Activated naive CD4-positive, alpha-beta T cell treated with anti-CD3 and anti-CD28 coated beads, Interleukin-2, amount 50 U/mL, for 72 hours (primary cell): ENCODE data around the gene FHAD1. TPM values are rescaled to one million over a fixed set of nuclear protein-coding genes. Genes with fewer than 3 reads are reported as not detected.
"Not testable (repeated sequence)": the region's sequence is repeated elsewhere in the genome, so short reads cannot be mapped to it uniquely, and the experiment has no call there.

Experiments
- ATAC-seq, 2 donors: fragments of 150-1000 bp; cut with Tn5 transposase; 2 replicates each; pipeline ENCODE4 v1.10.0; 2021; ENCODE audit warnings: mild to moderate bottlenecking in 2 of 2, moderate library complexity in 2 of 2
- DNase-seq, 2 donors: peaks; one replicate each; pipeline ENCODE4 v3.0.0; 2021 to 2022; ENCODE audit warnings: low spot score in 2 of 2
- H3K27ac Mint-ChIP-seq, 2 donors: one replicate each; pipeline ENCODE4 v1.8.0; 2022; ENCODE audit warnings: mild to moderate bottlenecking in 2 of 2, mixed read lengths in 2 of 2
- H3K36me3 Mint-ChIP-seq, 2 donors: one replicate each; pipeline ENCODE4 v1.8.0; 2022; ENCODE audit warnings: mixed read lengths in 2 of 2
- H3K9me3 Mint-ChIP-seq, 2 donors: one replicate each; pipeline ENCODE4 v1.8.0; 2022; ENCODE audit warnings: mixed read lengths in 2 of 2
- total RNA-seq, 2 donors: library from RNA; stranded (reverse); gene quantifications; one replicate each; pipeline ENCODE4 v1.2.3, GENCODE V29; 2022

The FHAD1 gene
- total RNA-seq, 2 donors from 2014 or later: 0.27 TPM; not detected in 1

DNA sequence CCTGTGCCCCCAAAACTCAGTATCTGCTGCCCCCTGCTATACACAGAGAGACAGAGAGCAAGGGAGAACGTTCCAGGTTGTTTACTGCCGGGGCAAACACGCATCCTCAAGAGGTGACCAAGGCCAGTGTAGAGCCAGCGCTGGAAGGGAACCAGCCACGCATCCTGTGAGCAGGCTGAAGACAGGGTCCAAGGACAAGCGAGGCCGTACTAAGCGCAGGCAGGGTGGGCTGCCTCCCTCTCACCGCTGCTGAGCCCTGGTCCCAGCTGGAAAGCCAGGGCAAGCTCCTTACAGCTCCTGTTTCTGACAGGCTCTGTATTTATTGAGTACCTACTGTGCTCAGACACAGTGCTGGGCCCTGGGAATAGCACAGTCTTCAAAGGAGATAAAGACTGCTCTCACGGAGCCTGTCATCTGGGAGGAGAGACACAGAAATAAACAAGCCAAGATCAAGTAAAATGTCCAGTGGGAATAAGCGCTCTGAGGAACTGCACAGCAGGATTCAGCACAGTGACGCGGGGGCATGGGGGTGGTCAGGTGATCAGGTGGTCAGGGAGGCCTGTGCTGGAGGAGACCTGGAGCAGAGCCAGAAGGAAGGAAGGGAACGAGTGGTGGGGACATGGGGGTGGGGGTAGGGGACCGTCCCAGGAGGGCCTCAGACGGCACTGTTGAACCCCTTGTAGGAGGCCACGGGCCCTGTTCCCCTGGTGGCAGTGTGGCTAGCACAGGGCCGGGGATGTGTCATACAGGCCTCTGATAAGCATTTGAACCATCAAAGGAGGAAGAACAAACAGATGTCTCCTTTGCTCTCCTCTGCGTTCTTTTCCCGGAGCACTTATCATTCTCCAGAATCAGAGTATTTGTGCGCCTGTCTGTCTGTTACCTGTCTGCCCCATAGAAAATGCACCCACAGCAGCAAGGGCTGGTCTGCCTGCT, 124.9 kb downstream of the FHAD1 start:
- Mint-ChIP-seq H3K36me3 (no peaks in the 10 kb centered on the region), H3K9me3 (no peaks in the 10 kb centered on the region), H3K27ac (no peak overlapping the region)
- DNase-seq: no peak
- no peak for ATAC-seq

DNA sequence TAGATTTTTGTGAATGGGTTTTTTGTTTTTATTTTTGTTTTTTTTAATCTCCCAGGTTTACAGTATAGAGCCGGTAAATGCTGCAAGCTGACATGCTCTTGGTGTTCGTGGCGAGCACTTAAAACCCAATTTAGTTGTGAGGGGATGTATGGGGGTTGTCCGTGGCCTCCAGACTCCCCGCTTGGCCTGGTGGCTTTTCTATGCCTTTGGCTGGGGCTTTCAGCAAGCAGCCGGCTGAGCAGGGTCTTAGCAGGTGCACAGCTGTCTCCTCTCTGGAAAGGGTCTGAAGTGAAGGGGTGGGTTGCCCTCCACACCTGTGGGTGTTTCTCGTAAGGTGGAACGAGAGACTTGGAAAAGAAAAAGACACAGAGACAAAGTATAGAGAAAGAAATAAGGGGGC, 131.7 kb downstream of the FHAD1 start:
- no peak overlapping the region for H3K27ac Mint-ChIP-seq
- no peaks in the 10 kb centered on the region for H3K36me3 Mint-ChIP-seq
- DNase-seq: no peak
- ATAC-seq: no peak
- H3K9me3 Mint-ChIP-seq: no peaks in the 10 kb centered on the region

DNA sequence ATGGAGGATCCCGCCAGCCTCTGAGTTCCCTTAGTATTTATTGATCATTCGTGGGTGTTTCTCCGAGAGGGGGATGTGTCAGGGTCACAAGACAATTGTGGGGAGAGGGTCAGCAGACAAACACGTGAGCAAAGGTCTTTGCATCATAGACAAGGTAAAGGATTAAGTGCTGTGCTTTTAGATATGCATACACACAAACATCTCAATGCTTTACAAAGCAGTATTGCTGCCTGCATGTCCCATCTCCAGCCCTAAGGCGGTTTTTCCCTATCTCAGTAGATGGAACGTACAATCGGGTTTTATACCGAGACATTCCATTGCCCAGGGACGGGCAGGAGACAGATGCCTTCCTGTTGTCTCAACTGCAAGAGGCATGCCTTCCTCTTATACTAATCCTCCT, 132.1 kb downstream of the FHAD1 start:
- H3K27ac Mint-ChIP-seq, H3K9me3 Mint-ChIP-seq, H3K36me3 Mint-ChIP-seq, ATAC-seq, DNase-seq: not testable (repeated sequence)

DNA sequence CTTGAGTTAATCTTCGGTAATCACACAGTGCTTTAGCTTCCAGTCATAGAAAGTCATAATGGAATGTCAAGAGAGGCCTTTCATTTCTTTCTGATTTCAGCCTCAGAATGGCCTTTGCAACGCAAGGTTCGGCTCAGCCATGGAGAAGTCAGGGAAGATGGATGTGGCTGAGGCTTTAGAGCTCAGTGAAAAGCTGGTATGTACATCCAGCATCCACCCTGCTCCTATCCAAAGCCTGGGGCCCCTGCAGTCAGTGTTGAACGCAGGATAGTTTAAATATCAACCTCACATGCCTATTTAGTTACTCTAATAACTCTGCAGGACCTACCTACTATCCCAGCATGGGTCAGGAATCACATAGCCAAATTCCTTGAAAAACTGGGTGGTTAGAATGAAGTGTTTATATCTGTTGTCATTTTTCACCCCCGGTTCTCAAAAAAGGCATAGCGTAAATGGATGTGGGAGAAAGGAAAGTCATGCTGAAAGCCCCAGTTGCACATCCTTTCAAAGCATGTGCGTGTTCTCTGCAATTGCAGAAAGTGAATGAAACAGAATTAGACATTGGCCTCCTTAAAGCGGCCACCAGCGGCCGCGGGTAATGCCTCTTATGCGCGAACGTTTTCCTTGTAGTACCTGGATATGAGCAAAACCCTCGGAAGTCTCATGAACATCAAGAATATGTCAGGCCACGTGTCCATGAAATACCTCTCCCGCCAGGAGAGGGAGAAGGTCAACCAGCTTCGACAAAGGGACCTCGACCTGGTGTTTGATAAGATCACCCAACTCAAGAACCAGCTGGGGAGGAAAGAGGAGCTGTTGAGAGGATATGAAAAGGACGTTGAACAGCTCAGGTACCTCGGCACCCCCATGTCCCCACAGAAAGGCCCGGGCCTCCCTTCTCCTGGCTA, 133.8 kb downstream of the FHAD1 start:
- no peak for DNase-seq
- no peak for ATAC-seq
- H3K9me3 Mint-ChIP-seq: no peaks in the 10 kb centered on the region
- H3K27ac Mint-ChIP-seq: no peak overlapping the region
- no peaks in the 10 kb centered on the region for H3K36me3 Mint-ChIP-seq

DNA sequence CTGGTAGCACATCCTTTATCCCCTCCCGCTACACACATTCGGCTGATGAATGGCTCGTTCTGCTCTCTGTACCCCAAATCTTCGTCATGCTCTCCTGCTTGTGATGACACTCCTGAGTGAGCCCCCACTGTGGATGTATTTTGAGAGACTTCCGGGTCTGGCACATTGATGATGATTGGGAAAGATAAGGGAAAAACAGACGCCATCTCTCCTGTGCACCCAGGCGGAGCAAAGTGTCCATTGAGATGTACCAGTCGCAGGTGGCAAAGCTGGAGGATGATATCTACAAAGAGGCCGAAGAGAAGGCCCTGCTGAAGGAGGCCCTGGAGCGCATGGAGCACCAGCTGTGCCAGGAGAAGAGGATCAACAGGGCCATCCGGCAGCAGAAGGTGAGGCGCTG, 134.8 kb downstream of the FHAD1 start:
- Mint-ChIP-seq H3K27ac (no peak overlapping the region), H3K36me3 (no peaks in the 10 kb centered on the region), H3K9me3 (no peaks in the 10 kb centered on the region)
- DNase-seq: no peak
- ATAC-seq: no peak

DNA sequence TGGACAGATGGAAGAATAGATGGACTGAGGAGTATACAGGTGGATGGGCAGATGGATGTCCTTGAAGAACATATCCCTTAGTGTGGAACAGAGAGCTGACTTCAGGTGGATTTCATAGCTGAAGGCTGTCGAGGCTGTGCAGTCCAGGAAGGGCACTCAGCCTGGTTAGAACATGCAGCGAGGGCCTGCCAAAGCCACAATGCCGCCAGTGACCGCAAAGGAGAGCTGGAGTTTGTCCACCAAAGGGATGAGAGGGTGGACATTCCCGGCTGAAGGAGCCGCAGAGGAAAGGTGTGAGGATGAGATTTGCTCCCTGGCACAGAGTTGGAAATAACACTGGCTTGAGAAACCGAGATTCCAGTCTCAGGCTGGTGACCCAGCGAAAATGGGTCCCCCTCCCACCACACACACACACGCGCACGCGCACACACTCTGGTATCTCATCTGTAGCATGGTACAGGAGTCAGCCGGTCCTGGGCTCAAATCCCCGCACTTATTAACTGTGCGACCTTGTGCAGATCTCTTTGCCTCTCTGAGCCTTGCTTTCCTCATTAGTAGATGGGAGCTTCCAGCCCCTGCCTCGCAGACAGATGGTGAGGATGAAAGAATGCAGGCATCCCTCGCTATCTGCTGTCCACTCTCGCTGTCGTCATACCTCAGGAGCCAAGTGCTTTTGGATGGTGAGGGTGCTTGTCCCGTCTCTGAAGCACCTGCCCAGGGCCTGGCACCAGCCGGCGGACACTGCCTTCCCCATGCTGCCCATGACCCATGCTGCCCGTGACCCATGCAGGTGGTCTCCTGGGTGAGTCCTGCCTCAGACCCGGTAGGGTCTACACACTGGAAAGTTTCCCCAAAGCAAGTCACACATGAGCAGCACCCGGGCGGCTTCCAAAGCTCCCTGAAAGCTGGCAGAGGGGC, 135.8 kb downstream of the FHAD1 start:
- H3K9me3 Mint-ChIP-seq: no peaks in the 10 kb centered on the region
- H3K27ac Mint-ChIP-seq: no peak overlapping the region
- H3K36me3 Mint-ChIP-seq: no peaks in the 10 kb centered on the region
- no peak for DNase-seq
- no peak for ATAC-seq

DNA sequence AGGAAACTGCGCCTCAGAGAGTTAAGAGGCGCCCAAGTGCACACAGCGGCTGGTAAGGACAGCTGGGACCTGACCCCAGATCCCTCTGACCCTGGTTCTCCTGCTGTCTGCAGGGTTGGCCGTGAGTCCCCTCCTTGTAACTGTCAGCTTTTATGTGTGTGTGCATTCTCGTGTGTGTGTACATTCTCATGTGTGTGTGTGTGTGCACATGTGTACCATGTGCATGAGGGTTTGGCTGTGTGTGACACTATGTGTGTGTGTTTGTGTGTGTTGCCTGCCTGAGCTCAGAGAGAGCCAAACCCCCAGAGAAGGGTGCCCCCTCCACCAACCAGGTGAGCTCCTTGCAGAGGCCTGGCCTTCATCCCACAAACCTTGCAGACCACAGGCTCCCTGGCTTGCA, 136.8 kb downstream of the FHAD1 start:
- Mint-ChIP-seq H3K36me3 (no peaks in the 10 kb centered on the region), H3K27ac (no peak overlapping the region), H3K9me3 (no peaks in the 10 kb centered on the region)
- DNase-seq (no peak), ATAC-seq (no peak)

DNA sequence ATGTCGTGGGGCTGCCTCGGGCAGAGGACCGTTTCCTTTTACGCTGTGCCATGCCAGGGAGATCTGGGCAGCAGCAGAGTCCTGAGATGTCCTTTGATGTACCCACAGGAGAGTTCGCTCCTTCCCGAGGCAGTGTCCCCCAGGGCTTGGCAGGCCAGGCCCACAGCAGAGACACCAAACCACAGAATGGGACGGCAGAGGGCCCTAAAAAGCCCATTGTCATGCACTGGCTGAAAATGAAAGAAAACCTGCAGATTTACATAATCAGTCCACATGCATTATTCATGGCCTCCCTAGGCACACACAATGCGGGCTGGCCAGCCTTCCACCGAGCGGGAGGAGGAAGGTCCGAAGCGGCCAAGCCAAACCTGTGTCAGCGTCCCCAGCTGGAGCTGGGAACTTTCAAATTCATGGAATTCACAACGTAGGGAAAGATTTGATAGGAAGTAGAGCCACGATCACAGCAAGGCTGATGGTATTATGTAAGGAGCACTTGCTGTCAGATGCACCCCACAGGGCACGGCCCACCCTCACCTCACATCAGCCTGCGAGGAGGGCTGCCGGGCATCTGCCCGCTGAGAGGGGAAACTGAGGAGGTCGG, 137.4 kb downstream of the FHAD1 start:
- H3K27ac Mint-ChIP-seq: no peak overlapping the region
- no peaks in the 10 kb centered on the region for H3K36me3 Mint-ChIP-seq
- no peak for DNase-seq
- H3K9me3 Mint-ChIP-seq: no peaks in the 10 kb centered on the region
- peak in 1 of 2 donors; percentile 20 for ATAC-seq

DNA sequence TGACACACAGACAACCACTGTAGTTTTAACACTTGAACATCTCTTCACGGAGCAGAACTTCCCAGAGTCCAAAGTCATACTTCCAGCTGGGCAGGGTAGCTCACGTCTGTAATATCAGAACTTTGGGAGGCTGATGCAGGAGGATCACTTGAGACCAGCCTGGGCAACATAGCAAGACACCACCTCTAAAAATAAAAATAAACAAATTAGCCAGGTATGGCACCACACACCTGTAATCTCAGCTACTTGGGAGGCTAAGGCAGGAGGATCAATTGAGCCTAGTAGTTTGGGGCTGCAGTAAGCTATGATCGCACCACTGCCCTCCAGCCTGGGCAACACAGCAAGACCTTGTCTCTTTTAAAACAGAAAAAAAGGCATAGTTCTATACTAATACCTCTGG, 138.4 kb downstream of the FHAD1 start:
- H3K36me3 Mint-ChIP-seq: no peaks in the 10 kb centered on the region
- no peaks in the 10 kb centered on the region for H3K9me3 Mint-ChIP-seq
- no peak for DNase-seq
- ATAC-seq: no peak
- no peak overlapping the region for H3K27ac Mint-ChIP-seq

DNA sequence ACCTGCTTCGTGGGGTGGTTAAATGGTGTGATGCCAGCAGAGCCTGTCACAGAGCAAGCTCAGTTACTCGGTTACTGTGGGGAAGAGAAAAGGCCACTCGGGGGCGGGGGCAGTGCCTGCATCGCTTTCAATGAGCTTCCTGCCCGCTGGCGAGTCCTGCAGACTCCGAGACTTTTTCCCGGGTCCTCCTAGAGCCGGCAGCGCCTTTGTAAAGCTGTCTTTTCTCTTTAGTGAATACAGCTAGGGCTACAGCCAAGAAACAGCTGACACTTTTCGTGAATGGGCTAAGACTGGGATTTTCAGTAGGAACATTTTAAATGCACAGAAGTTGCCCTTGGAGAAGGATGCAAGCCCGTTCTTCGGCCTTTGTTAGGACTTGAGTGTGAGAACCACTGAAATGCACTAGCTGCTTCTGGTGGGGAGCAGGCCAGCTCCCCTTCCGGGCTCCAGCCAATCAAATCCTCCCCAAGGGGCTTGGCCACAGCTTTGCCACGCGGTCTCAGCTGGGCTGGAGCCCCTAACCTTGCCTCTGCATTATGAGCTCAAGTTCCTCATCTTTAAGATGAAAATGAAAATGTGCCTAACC, 139.2 kb downstream of the FHAD1 start:
- Mint-ChIP-seq H3K36me3 (no peaks in the 10 kb centered on the region), H3K9me3 (no peaks in the 10 kb centered on the region), H3K27ac (no peak overlapping the region)
- no peak for DNase-seq
- ATAC-seq: peak in 1 of 2 donors; percentile 35

DNA sequence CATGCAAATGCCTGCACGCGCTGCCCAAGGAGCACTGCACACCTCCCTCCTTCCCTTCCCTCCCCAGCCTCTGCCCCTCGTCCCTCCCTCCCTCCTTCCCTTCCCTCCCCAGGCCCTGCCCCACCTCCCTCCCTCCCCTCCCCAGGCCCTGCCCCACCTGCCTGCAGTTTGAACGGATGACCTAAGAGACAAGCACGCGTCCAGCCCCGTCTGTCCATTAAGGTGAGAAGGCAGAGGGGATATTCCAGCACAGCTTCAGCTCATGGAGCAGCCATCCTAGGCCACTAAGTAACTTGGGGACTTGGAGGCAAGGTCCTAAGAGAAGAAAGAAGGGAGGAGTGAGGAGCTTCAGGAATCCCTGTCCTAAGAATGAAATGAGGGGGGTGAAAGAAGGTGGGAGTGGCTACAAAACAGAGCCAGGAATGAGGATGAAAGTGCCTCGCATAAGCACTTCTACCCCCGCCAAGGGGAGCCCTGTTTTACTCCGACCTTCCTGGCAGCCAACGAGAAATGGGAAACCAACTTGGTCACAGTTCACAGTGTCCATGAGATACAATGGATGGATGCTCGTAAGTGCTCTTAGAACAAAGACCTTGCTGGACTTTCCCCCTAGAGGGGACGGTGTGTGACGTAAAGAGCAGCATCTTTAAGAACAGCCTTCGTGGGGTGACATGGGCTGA, 141.3 kb downstream of the FHAD1 start:
- DNase-seq (no peak), ATAC-seq (no peak)
- Mint-ChIP-seq H3K9me3 (no peaks in the 10 kb centered on the region), H3K27ac (no peak overlapping the region), H3K36me3 (no peaks in the 10 kb centered on the region)

DNA sequence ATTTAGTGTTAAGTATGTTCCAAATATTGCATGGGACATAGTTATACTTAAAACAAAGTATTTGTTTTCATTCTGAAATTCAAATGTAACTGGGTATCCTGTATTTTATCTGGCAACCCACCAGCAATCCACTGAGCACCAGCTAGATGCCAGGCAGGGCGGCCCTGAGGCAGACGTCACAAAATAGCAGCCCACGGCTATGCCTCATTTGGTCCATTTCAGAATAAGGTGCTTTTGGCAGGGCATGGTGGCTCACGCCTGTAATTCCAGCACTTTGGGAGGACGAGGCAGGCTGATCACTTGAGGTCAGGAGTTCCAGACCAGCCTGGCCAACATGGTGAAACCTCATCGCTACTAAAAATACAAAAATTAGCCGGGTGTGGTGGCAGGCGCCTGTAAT, 142.8 kb downstream of the FHAD1 start:
- not testable (repeated sequence) for ATAC-seq, H3K36me3 Mint-ChIP-seq, H3K9me3 Mint-ChIP-seq, H3K27ac Mint-ChIP-seq, DNase-seq

DNA sequence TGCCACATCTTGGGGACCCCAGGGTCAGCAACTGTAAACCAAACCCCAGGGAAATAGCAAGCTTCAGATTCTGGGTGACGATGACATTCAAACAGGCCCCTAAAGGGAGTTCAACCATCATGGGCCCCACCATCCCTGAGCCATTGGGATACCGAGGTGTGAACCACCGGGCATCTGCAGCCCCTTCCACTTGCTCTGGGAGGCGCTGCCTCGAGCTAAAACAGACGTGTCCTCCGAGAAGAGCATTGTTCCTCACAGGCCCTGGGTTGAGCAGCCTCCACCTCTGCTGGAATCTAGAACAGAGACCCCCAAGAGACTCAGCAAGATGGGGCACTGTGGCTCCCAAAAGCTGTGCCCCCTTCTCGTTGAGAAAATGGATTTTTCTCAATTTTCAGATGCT, 143.6 kb downstream of the FHAD1 start:
- Mint-ChIP-seq H3K36me3 (no peaks in the 10 kb centered on the region), H3K27ac (no peak overlapping the region), H3K9me3 (no peaks in the 10 kb centered on the region)
- DNase-seq (no peak), ATAC-seq (no peak)

DNA sequence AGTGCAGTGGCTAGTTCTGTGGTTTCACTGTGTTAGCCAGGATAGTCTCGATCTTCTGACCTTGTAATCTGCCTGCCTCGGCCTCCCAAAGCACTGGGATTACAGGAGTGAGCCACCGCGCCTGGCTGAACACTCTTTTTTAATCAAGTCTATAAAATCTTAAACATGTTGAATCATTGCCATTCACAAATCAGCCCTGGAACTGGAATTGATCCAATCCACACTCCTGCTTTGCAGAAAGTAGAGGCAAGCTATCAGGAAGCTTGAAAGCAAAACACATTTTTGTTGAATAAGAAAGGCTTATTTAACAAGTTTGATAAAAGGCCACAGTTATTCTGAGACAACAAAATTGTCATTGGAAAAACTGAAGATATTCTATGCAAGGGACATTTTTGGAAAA, 144.3 kb downstream of the FHAD1 start:
- DNase-seq (no peak), ATAC-seq (no peak)
- Mint-ChIP-seq H3K36me3 (no peaks in the 10 kb centered on the region), H3K27ac (no peak overlapping the region), H3K9me3 (no peaks in the 10 kb centered on the region)

DNA sequence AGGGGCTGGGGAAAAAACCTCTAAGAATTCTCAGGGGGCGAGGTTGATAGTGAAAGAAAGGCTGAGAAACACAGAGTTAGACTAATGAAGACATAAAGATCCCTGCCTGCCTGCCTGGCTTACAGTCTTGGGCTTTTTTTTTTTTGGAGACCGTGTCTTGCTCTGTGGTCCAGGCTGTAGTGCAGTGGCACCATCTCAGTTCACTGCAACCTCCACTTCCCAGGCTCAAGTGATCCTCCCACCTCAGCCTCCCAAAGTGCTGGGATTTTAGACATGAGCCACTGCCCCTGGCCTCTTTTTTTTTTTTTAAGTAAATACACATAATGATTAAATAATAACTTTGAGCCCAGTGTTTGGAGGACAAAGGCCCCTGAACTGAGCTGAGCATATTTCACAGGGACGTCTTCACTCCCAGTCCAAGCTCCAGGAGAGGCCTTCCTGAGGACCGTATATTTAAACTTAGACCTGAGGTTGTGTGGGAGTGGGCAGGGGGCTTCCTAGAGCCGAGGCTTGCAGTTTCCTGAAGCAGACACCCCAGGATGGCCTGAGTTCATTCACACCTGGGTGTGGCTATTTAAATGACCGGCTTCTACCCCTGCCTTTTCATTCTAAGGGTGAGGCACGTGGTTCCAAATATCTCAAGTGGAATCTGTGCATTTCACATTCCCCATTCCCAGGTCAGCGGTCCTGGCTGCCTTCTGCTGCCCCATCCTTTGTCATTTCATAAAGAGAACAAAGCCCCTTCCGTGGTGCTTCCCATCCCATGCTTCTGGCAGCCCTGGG, 146.6 kb downstream of the FHAD1 start:
- no peak for ATAC-seq
- H3K36me3 Mint-ChIP-seq: peaks cover 0 to 5% of the 10 kb centered on the region in 2 donors
- DNase-seq: no peak
- H3K27ac Mint-ChIP-seq: no peak overlapping the region
- H3K9me3 Mint-ChIP-seq: peaks cover 0 to 4% of the 10 kb centered on the region in 2 donors
